Thyroid gland (tissue), 4 donors: ENCODE measurements around the gene MRAS.

Experiments
- POLR2A ChIP-seq, 2 donors: fragments of 450-650 bp; IDR thresholded peaks; one replicate each; pipeline ENCODE4 v1.6.1; 2017; ENCODE audit warnings: antibody characterized with exemption in 2 of 2, mild to moderate bottlenecking in 2 of 2, moderate library complexity in 1 of 2
- TF ChIP-seq, protein P1 (sequence below), 6 experiments: fragments of 200-600 bp in 3 of 6; fragments of 450-650 bp in 3 of 6; sonication (generic) in 3 of 6; IDR thresholded peaks; one replicate each; pipeline ENCODE4 v1.5.1; 2016 to 2019; ENCODE audit warnings: antibody characterized with exemption in 6 of 6, mild to moderate bottlenecking in 2 of 6, inconsistent platforms in 1 of 6, moderate library complexity in 1 of 6

DNA sequence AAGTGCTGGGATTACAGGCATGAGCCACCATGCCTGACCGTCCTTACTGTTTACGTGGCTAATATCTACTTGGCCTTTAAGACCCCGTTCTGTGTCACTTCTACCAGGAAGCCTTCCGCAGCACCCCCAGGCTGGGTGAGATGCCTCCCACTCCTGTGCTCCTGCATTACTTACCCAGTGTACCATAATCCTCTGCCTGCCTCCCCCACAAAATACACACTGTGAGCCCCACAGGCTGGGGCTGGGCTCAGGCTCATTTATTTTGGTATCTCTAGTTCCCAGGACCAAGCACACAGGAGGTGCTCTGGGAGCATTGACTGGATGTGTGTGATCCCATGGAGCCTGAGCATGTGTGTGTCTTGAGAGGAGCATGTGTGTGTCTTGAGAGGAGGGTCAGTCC lies 14.9 kb downstream of the MRAS start:
- TF ChIP-seq POLR2A (IDR thresholded peaks at IDR 0.05) = no peak
- TF ChIP-seq, protein P1, sequence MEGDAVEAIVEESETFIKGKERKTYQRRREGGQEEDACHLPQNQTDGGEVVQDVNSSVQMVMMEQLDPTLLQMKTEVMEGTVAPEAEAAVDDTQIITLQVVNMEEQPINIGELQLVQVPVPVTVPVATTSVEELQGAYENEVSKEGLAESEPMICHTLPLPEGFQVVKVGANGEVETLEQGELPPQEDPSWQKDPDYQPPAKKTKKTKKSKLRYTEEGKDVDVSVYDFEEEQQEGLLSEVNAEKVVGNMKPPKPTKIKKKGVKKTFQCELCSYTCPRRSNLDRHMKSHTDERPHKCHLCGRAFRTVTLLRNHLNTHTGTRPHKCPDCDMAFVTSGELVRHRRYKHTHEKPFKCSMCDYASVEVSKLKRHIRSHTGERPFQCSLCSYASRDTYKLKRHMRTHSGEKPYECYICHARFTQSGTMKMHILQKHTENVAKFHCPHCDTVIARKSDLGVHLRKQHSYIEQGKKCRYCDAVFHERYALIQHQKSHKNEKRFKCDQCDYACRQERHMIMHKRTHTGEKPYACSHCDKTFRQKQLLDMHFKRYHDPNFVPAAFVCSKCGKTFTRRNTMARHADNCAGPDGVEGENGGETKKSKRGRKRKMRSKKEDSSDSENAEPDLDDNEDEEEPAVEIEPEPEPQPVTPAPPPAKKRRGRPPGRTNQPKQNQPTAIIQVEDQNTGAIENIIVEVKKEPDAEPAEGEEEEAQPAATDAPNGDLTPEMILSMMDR (IDR thresholded peaks at IDR 0.05) = no peak
